Adipose tissue (tissue), 3 donors: Measurements from ENCODE around the gene PIF1. TPM values are rescaled to one million over a fixed set of nuclear protein-coding genes. Genes with fewer than 3 reads are reported as not detected.
"Not testable (repeated sequence)": the region's sequence is repeated elsewhere in the genome, so short reads cannot be mapped to it uniquely, and the experiment has no call there.

Experiments used
- H3K27ac ChIP-seq: one replicate; pipeline ENCODE4 v1.5.1; 2013; ENCODE audit warnings: low read depth, low read length
- WGBS, 3 donors: extraction: QIAGEN DNeasy Blood & Tissue Kit; methylation state at CpG; one replicate each; pipeline ENCODE4 v1.1.7; 2013; 5-methylcytosine and 5-hydroxymethylcytosine counted together
- polyA plus RNA-seq, 3 donors: library from polyadenylated mRNA; stranded (reverse); fragments of 200-250 nt; gene quantifications; one replicate each; pipeline ENCODE4 v1.2.3, GENCODE V29; 2013
- donor health status: healthy with polysubstance abuse.
- donor health status: Bipolar disorder and iron deficiency.
- donor health status: healthy.

The PIF1 gene
- polyA plus RNA-seq, 3 donors: 0.24 to 0.91 (median 0.79) TPM

GRCh38 chr15:64816452-64816851 lies 9.0 kb downstream of the PIF1 start:
- WGBS, 3 donors: 75 to 93% (median 88%) methylated on average over 13 of the region's 13 CpGs
- no peak overlapping the region for H3K27ac ChIP-seq

GRCh38 chr15:64814965-64815364 lies 10.5 kb downstream of the PIF1 start:
- WGBS, 3 donors: 71 to 84% (median 74%) methylated on average over 4 of the region's 4 CpGs
- H3K27ac ChIP-seq: not testable (repeated sequence)

- H3K27ac ChIP-seq: not testable (repeated sequence)
- 90 to 97% (median 95%) methylated on average over 8 of the region's 8 CpGs for WGBS, 3 donors
These were observed 11.2 kb downstream of the PIF1 start for GRCh38 chr15:64814283-64814682.

- 45 to 64% (median 61%) methylated on average over 6 of the region's 6 CpGs for WGBS, 3 donors
- H3K27ac ChIP-seq: no peak overlapping the region
These were observed 12.4 kb downstream of the PIF1 start for GRCh38 chr15:64813075-64813474.

DNA sequence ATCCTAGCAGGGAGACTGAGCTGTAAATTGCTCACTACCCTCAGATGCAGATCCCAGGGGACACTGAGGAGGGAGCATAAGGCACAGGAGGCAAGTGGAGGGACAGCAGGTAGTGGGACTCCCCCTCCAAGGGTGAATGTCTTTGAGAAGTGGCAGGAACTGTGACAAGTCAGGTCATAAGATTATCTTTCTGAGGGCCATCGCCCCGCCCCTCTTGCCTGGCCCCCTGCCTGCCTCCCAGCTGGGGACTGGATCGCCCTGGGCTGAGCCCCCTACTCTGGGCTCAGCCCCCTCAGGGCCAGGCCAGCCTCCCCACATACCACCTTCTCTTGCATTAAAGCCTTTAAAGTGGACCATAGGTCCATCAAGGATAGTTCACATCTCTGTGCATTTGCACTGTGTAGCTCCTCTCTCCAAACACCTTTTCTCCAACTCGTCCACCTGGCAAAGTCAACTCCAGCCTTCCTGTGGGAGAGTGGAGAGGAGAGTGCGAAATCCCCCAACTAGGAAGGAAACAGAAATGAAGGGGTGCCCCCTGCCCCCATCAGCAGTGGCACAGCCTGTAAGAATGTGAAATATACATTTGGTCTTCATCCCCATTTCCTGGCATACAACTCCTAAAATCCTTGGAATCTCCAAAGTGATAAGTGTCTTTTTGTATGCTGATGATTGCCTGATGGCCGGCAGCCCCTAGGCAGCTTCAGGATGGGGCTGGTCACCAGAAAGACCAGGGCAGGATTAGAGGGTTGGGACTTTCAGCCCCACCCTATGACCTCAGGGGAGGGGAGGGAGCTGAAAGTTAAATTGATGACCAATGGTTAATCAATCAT lies 14.7 kb downstream of the PIF1 start:
- H3K27ac ChIP-seq: no peak overlapping the region
- WGBS, 3 donors: 81 to 83% (median 81%) methylated on average over 5 to 6 of the region's 6 CpGs

GRCh38 chr15:64809649-64810496 lies 15.6 kb downstream of the PIF1 start:
- 32 to 33% (median 33%) methylated on average over 14 of the region's 14 CpGs for WGBS, 3 donors
- no peak overlapping the region for H3K27ac ChIP-seq

DNA sequence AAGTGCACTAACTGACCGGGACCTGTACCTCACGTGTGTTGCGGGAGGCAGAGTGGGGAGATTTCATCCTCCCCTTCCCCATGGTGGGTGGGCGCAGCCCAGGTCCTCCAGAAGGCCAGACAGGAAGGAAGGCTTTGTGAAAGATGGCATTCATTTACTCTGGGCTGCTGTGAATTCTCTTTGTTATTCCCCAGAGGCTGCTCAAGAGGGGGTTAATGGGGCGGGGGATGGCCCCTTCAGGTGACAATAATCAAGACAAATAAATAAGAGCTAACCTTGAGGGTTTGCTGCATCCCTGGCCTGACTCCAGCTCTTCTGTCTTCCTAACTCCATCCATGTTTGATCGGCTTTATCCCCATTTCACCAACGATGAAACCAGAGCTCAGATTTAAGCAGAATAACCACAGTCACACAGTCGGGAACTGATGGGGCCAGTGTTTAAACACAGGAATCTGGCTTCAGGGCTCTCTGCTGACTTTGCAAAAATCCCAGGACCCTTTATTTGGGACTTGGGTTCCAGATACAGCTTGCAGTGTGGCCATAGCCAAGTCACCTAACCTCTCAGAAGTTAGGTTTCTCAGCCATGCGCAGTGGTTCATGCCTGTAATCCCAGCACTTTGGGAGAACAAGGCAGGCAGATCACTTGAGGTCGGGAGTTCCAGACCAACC lies 16.5 kb downstream of the PIF1 start:
- 64 to 73% (median 70%) methylated on average over 10 of the region's 10 CpGs for WGBS, 3 donors

DNA sequence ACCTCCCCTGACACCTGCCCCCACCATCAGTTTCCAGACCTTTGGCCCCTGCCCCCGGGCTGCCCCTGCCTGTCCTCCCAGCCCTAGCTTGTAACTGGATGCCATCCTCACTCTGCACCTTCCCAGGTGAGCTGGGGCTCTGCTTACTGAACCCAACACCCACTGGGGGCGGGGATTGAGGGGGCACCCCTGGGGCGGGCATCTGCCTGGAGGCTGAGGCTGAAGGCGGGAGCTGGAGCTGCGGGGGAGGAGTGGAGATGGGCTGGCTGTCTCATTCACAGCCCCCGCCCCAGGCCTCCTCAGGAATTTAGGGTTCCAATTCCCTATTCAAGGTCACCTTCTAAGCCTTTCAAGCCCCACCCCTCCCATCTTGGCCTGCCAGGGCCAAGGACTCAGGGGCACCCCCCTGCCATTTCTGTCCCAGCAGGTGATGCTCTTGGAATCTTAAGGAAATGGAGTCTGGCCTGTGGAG lies 17.7 kb downstream of the PIF1 start:
- 60 to 78% (median 71%) methylated on average over 6 of the region's 6 CpGs for WGBS, 3 donors
- no peak overlapping the region for H3K27ac ChIP-seq

More for the DNA sequence above, 16.5 kb downstream of the PIF1 start:
- H3K27ac ChIP-seq: no peak overlapping the region

GRCh38 chr15:64807051-64807749 lies 18.2 kb downstream of the PIF1 start:
- H3K27ac ChIP-seq: no peak overlapping the region
- 69 to 75% (median 72%) methylated on average over 13 of the region's 13 CpGs for WGBS, 3 donors

DNA sequence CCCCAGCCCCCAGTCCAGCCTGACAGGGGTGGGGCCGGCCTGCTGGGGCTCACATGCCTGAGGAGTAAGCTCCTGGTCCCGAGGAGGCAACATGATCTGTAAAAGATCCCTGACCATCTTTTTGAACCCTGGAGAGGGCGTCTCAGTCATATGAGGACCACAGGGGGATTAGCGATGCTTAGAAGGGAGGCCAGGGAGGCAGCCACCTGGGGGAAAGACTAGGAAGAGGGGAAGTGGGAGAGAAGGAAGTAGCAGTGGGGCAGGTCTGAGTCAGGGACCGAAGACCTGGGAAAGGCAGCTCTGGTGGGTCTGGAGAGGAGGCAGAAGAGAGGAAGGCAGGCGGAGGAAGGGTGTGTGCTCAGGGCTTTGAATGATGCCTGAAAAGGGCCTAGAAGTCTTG lies 18.9 kb downstream of the PIF1 start:
- WGBS, 3 donors: 75 to 81% (median 78%) methylated on average over 6 of the region's 6 CpGs
- H3K27ac ChIP-seq: no peak overlapping the region

DNA sequence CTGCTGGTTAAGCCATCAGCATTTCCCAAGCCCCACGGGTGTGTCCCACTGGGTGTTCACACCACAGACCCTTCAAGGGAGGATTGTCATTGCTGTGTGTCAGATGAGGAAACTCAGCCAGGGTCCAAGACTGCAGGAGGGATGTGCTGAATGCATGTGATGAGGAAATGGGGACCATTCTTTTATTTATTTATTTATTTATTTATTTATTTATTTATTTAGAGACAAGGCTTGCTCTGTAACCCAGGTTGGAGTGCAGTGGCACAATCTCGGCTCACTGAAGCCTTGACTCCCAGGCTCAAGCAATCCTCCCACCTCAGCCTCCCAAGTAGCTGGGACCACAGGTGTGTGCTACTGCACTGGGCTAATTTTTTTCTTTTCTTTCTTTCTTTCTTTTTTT lies 20.8 kb downstream of the PIF1 start:
- H3K27ac ChIP-seq: no peak overlapping the region
- 38 to 64% (median 40%) methylated on average over 2 of the region's 2 CpGs for WGBS, 3 donors

DNA sequence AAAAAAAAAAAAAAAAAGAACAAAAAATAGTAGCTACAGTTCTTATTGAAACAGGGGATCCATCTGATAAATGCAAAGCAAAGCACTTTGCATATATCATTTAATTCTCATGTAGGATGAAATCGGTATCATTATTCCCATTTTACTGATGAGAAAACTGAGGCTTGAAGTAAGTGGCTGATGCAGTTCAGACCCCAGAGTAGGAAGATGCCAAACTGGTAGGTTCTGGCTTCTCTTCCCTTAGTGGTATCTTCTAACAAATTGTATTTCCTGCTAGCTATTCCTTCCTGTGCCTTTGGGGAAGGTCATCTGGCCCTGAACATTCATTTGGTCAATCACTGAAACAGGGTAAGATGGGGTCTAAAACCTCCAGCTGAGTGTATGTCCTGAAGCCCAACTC lies 21.9 kb downstream of the PIF1 start:
- 95 to 100% (median 96%) methylated on average over 1 of the region's 1 CpG for WGBS, 3 donors
- H3K27ac ChIP-seq: no peak overlapping the region

- no peak overlapping the region for H3K27ac ChIP-seq
- WGBS, 3 donors: 96 to 97% (median 96%) methylated on average over 2 of the region's 2 CpGs
These were observed 25.0 kb downstream of the PIF1 start for GRCh38 chr15:64800476-64800875.

DNA sequence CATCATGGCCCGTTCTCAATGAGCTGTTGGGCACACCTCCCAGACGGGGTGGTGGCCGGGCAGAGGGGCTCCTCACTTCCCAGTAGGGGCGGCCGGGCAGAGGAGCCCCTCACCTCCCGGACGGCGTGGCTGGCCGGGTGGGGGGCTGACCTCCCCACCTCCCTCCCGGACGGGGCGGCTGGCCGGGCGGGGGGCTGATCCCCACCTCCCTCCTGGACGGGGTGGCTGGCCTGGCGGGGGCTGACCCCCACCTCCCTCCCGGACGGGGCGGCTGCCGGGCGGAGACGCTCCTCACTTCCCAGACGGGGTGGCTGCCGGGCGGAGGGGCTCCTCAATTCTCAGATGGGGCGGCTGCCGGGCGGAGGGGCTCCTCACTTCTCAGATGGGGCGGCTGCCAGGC lies 26.5 kb downstream of the PIF1 start:
- 90 to 95% (median 95%) methylated on average over 9 to 28 of the region's 29 CpGs for WGBS, 3 donors
- not testable (repeated sequence) for H3K27ac ChIP-seq

- not testable (repeated sequence) for H3K27ac ChIP-seq
- 90 to 94% (median 92%) methylated on average over 9 of the region's 9 CpGs for WGBS, 3 donors
These were observed 29.5 kb downstream of the PIF1 start for GRCh38 chr15:64795921-64796320.

- 86 to 98% (median 90%) methylated on average over 5 to 7 of the region's 7 CpGs for WGBS, 3 donors
- not testable (repeated sequence) for H3K27ac ChIP-seq
These were observed 30.1 kb downstream of the PIF1 start for GRCh38 chr15:64795299-64795698.

- WGBS, 3 donors: 88 to 93% (median 93%) methylated on average over 3 of the region's 3 CpGs
- H3K27ac ChIP-seq: no peak overlapping the region
These were observed 33.2 kb downstream of the PIF1 start for GRCh38 chr15:64792282-64792681.

- WGBS, 3 donors: 33 to 42% (median 41%) methylated on average over 4 of the region's 4 CpGs
- H3K27ac ChIP-seq: no peak overlapping the region
These were observed 34.0 kb downstream of the PIF1 start for GRCh38 chr15:64791401-64791800.
